Activated CD4-positive, alpha-beta T cell treated with anti-CD3 and anti-CD28 coated beads, Interleukin-2, amount 10 ng/mL, durations not matched to agents 24 days and 14 days (primary cell): ENCODE data around the gene DDAH1. TPM values are rescaled to one million over a fixed set of nuclear protein-coding genes. Genes with fewer than 3 reads are reported as not detected.

ENCODE experiments used
- DNase-seq: peaks from one replicate; pipeline ENCODE4 v3.0.0; 2022
- H3K27ac Mint-ChIP-seq: one replicate; pipeline ENCODE4 v1.8.0; 2022; ENCODE audit warnings: mild to moderate bottlenecking, mixed read lengths
- H3K27me3 Mint-ChIP-seq: one replicate; pipeline ENCODE4 v1.8.0; 2022; ENCODE audit warnings: mixed read lengths
- H3K36me3 Mint-ChIP-seq: one replicate; pipeline ENCODE4 v1.8.0; 2022; ENCODE audit warnings: low read depth, mild to moderate bottlenecking, mixed read lengths
- H3K4me1 Mint-ChIP-seq: one replicate; pipeline ENCODE4 v1.8.0; 2021; ENCODE audit warnings: mixed read lengths
- H3K4me3 Mint-ChIP-seq: one replicate; pipeline ENCODE4 v1.8.0; 2022; ENCODE audit warnings: mild to moderate bottlenecking, moderate library complexity, mixed read lengths
- H3K9me3 Mint-ChIP-seq: one replicate; pipeline ENCODE4 v1.8.0; 2021; ENCODE audit warnings: mixed read lengths
- intact Hi-C: fragments of 100-400 bp; cut with micrococcal nuclease; formaldehyde crosslinking; loops from one replicate; pipeline ENCODE4 v1.15.1; 2023
- total RNA-seq: library from RNA; stranded (reverse); gene quantifications from 2 replicates; pipeline ENCODE4 v1.2.3, GENCODE V29; 2022

Gene DDAH1
- total RNA-seq, 1 donor from 2014 or later = not detected

GRCh38 chr1:85311818-85312217 is 153.1 kb downstream of the DDAH1 start:
- Mint-ChIP-seq H3K4me3 (no peak overlapping the region), H3K27me3 (peaks cover 68% of the 10 kb centered on the region), H3K9me3 (no peaks in the 10 kb centered on the region), H3K4me1 (peaks cover 2% of the 10 kb centered on the region), H3K27ac (no peak overlapping the region), H3K36me3 (no peaks in the 10 kb centered on the region)
- intact Hi-C loops = no loop called here
- no peak for DNase-seq

GRCh38 chr1:85308833-85309350 is 156.1 kb downstream of the DDAH1 start:
- H3K4me3 Mint-ChIP-seq = no peak overlapping the region
- peaks cover 66% of the 10 kb centered on the region for H3K27me3 Mint-ChIP-seq

GRCh38 chr1:85307987-85308832 is 156.7 kb downstream of the DDAH1 start:
- H3K27me3 Mint-ChIP-seq = peaks cover 68% of the 10 kb centered on the region
- no peak overlapping the region for H3K4me3 Mint-ChIP-seq
- no peaks in the 10 kb centered on the region for H3K9me3 Mint-ChIP-seq
- no peak overlapping the region for H3K27ac Mint-ChIP-seq
- intact Hi-C loops = loop anchor here (1.0 to 2.0 kb wide), 3 partner anchors 10 to 711 kb away; no protein-coding TSS in a partner anchor
- no peaks in the 10 kb centered on the region for H3K36me3 Mint-ChIP-seq
- DNase-seq = peak; percentile 85
- H3K4me1 Mint-ChIP-seq = peaks cover 2% of the 10 kb centered on the region

More at GRCh38 chr1:85308833-85309350, 156.1 kb downstream of the DDAH1 start:
- DNase-seq = no peak
- Mint-ChIP-seq H3K4me1 (peaks cover 2% of the 10 kb centered on the region), H3K9me3 (no peaks in the 10 kb centered on the region), H3K36me3 (no peaks in the 10 kb centered on the region), H3K27ac (no peak overlapping the region)
- intact Hi-C loops = loop anchor here (1.0 to 2.0 kb wide), 3 partner anchors 11 to 710 kb away; no protein-coding TSS in a partner anchor

GRCh38 chr1:85306236-85306635 is 158.7 kb downstream of the DDAH1 start:
- Mint-ChIP-seq H3K27me3 (peaks cover 71% of the 10 kb centered on the region), H3K9me3 (no peaks in the 10 kb centered on the region), H3K4me1 (peaks cover 2% of the 10 kb centered on the region), H3K4me3 (no peak overlapping the region), H3K36me3 (no peaks in the 10 kb centered on the region), H3K27ac (no peak overlapping the region)
- no peak for DNase-seq
- intact Hi-C loops = no loop called here

- Mint-ChIP-seq H3K4me1 (peaks cover 6% of the 10 kb centered on the region), H3K27ac (no peak overlapping the region), H3K27me3 (peaks cover 63% of the 10 kb centered on the region), H3K36me3 (no peaks in the 10 kb centered on the region), H3K9me3 (no peaks in the 10 kb centered on the region), H3K4me3 (no peak overlapping the region)
- DNase-seq = no peak
- intact Hi-C loops = no loop called here
These were observed 161.4 kb downstream of the DDAH1 start for GRCh38 chr1:85303440-85304162.

GRCh38 chr1:85300140-85300539 is 164.8 kb downstream of the DDAH1 start:
- no peak overlapping the region for H3K4me3 Mint-ChIP-seq
- H3K4me1 Mint-ChIP-seq = peaks cover 22% of the 10 kb centered on the region
- H3K9me3 Mint-ChIP-seq = peaks cover 3% of the 10 kb centered on the region
- intact Hi-C loops = no loop called here
- H3K36me3 Mint-ChIP-seq = peaks cover 2% of the 10 kb centered on the region
- no peak for DNase-seq
- H3K27ac Mint-ChIP-seq = no peak overlapping the region
- H3K27me3 Mint-ChIP-seq = peaks cover 51% of the 10 kb centered on the region

- intact Hi-C loops = loop anchor here (1.0 to 10.0 kb wide), 9 partner anchors 10 to 1153 kb away; partner anchors contain the start of genes BCL10, C1orf52, CCN1 and PRKACB
- peaks cover 49% of the 10 kb centered on the region for H3K27me3 Mint-ChIP-seq
- H3K27ac Mint-ChIP-seq = peak overlapping the region; percentile 86
- H3K9me3 Mint-ChIP-seq = peaks cover 3% of the 10 kb centered on the region
- peak overlapping the region; percentile 56 for H3K4me3 Mint-ChIP-seq
- peak; percentile 82 for DNase-seq
- peaks cover 2% of the 10 kb centered on the region for H3K36me3 Mint-ChIP-seq
- peaks cover 25% of the 10 kb centered on the region for H3K4me1 Mint-ChIP-seq
These were observed 166.9 kb downstream of the DDAH1 start for GRCh38 chr1:85297855-85298629.

- intact Hi-C loops = loop anchor here (10.0 kb wide), 1 partner anchor 1153 kb away; the partner anchor contains the start of gene PRKACB
- H3K27ac Mint-ChIP-seq = peak overlapping the region; percentile 86
These were observed 167.5 kb downstream of the DDAH1 start for GRCh38 chr1:85297538-85297854.

GRCh38 chr1:85296980-85297379 is 168.0 kb downstream of the DDAH1 start:
- peak overlapping the region; percentile 46 for H3K27ac Mint-ChIP-seq
- DNase-seq = no peak
- peaks cover 3% of the 10 kb centered on the region for H3K9me3 Mint-ChIP-seq
- H3K4me3 Mint-ChIP-seq = no peak overlapping the region
- H3K4me1 Mint-ChIP-seq = peaks cover 25% of the 10 kb centered on the region
- intact Hi-C loops = loop anchor here (10.0 kb wide), 1 partner anchor 1152 kb away; the partner anchor contains the start of gene PRKACB
- peaks cover 46% of the 10 kb centered on the region for H3K27me3 Mint-ChIP-seq
- H3K36me3 Mint-ChIP-seq = peaks cover 2% of the 10 kb centered on the region

More at GRCh38 chr1:85297538-85297854, 167.5 kb downstream of the DDAH1 start:
- DNase-seq = no peak
- H3K4me3 Mint-ChIP-seq = peak overlapping the region; percentile 56
- H3K4me1 Mint-ChIP-seq = peaks cover 25% of the 10 kb centered on the region
- H3K36me3 Mint-ChIP-seq = peaks cover 2% of the 10 kb centered on the region
- peaks cover 49% of the 10 kb centered on the region for H3K27me3 Mint-ChIP-seq
- H3K9me3 Mint-ChIP-seq = peaks cover 3% of the 10 kb centered on the region

GRCh38 chr1:85295654-85296053 is 169.3 kb downstream of the DDAH1 start:
- DNase-seq = no peak
- H3K27me3 Mint-ChIP-seq = peaks cover 44% of the 10 kb centered on the region
- H3K9me3 Mint-ChIP-seq = peaks cover 3% of the 10 kb centered on the region
- H3K27ac Mint-ChIP-seq = no peak overlapping the region
- H3K4me1 Mint-ChIP-seq = peaks cover 25% of the 10 kb centered on the region
- peaks cover 2% of the 10 kb centered on the region for H3K36me3 Mint-ChIP-seq
- intact Hi-C loops = loop anchor here (10.0 kb wide), 1 partner anchor 1151 kb away; the partner anchor contains the start of gene PRKACB
- no peak overlapping the region for H3K4me3 Mint-ChIP-seq

GRCh38 chr1:85295006-85295431 is 169.9 kb downstream of the DDAH1 start:
- peaks cover 27% of the 10 kb centered on the region for H3K4me1 Mint-ChIP-seq
- intact Hi-C loops = loop anchor here (10.0 kb wide), 1 partner anchor 1150 kb away; the partner anchor contains the start of gene PRKACB
- no peak for DNase-seq
- H3K36me3 Mint-ChIP-seq = peaks cover 2% of the 10 kb centered on the region
- H3K9me3 Mint-ChIP-seq = peaks cover 3% of the 10 kb centered on the region
- H3K27me3 Mint-ChIP-seq = peaks cover 44% of the 10 kb centered on the region
- no peak overlapping the region for H3K27ac Mint-ChIP-seq
- no peak overlapping the region for H3K4me3 Mint-ChIP-seq

- no peaks in the 10 kb centered on the region for H3K36me3 Mint-ChIP-seq
- intact Hi-C loops = loop anchor here (10.0 kb wide), 1 partner anchor 1146 kb away; the partner anchor contains the start of gene PRKACB
- H3K27ac Mint-ChIP-seq = no peak overlapping the region
- no peak overlapping the region for H3K4me3 Mint-ChIP-seq
- no peaks in the 10 kb centered on the region for H3K9me3 Mint-ChIP-seq
- peaks cover 12% of the 10 kb centered on the region for H3K4me1 Mint-ChIP-seq
- H3K27me3 Mint-ChIP-seq = peaks cover 45% of the 10 kb centered on the region
- no peak for DNase-seq
These were observed 174.1 kb downstream of the DDAH1 start for GRCh38 chr1:85290826-85291225.

GRCh38 chr1:85289848-85290335 is 175.1 kb downstream of the DDAH1 start:
- H3K27me3 Mint-ChIP-seq = peaks cover 47% of the 10 kb centered on the region
- H3K27ac Mint-ChIP-seq = no peak overlapping the region
- intact Hi-C loops = loop anchor here (10.0 kb wide), 1 partner anchor 1145 kb away; the partner anchor contains the start of gene PRKACB
- no peaks in the 10 kb centered on the region for H3K9me3 Mint-ChIP-seq
- DNase-seq = no peak
- H3K36me3 Mint-ChIP-seq = no peaks in the 10 kb centered on the region
- H3K4me3 Mint-ChIP-seq = no peak overlapping the region
- peaks cover 11% of the 10 kb centered on the region for H3K4me1 Mint-ChIP-seq
